NCI-H226 (cell line): ENCODE results near the gene MOV10.

Source experiments
- DNase-seq: peaks from one replicate; pipeline ENCODE4 v3.0.0-alpha.2; 2015

Gene MOV10

GRCh38 chr1:112743174-112744008 lies 68.9 kb downstream of the MOV10 start:
- no peak for DNase-seq

GRCh38 chr1:112744009-112744578 lies 69.6 kb downstream of the MOV10 start:
- DNase-seq, result no peak

GRCh38 chr1:112748396-112748795 lies 73.9 kb downstream of the MOV10 start:
- no peak for DNase-seq
